GM08714 (cell line): Measurements from ENCODE around the gene PRDM8.
"Not testable (repeated sequence)": the region's sequence is repeated elsewhere in the genome, so short reads cannot be mapped to it uniquely, and the experiment has no call there.

Source experiments
- H3K4me3 ChIP-seq: fragments of 200-500 bp; sonication (Bioruptor generic); 2 replicates; pipeline ENCODE4 v1.5.1; 2014; ENCODE audit warnings: mild to moderate bottlenecking, low read length, inconsistent platforms
- ZNF274 ChIP-seq: IDR thresholded peaks from 2 replicates; pipeline ENCODE4 v1.6.1; 2012; ENCODE audit warnings: mild to moderate bottlenecking, low read depth, low read length

PRDM8 gene

GRCh38 chr4:80243274-80244018 is 46.1 kb downstream of the PRDM8 start:
- no peak overlapping the region for H3K4me3 ChIP-seq
- TF ChIP-seq ZNF274 = no peak

GRCh38 chr4:80247484-80247883 is 50.2 kb downstream of the PRDM8 start:
- H3K4me3 ChIP-seq = not testable (repeated sequence)

- TF ChIP-seq ZNF274 = no peak
- H3K4me3 ChIP-seq = no peak overlapping the region
Observed at GRCh38 chr4:80249144-80249543, 51.8 kb downstream of the PRDM8 start.

GRCh38 chr4:80252427-80252826 is 55.1 kb downstream of the PRDM8 start:
- no peak overlapping the region for H3K4me3 ChIP-seq
- no peak for TF ChIP-seq ZNF274

- no peak overlapping the region for H3K4me3 ChIP-seq
- no peak for TF ChIP-seq ZNF274
Observed at GRCh38 chr4:80252953-80253352, 55.6 kb downstream of the PRDM8 start.

GRCh38 chr4:80253510-80253909 is 56.2 kb downstream of the PRDM8 start:
- no peak for TF ChIP-seq ZNF274
- H3K4me3 ChIP-seq = no peak overlapping the region
